Mammary epithelial cell (primary cell): ENCODE data around the gene NCOR1.

Source experiments
- EZH2 ChIP-seq: IDR thresholded peaks from 2 replicates; pipeline ENCODE4 v1.6.1; 2012; ENCODE audit warnings: low read length, inconsistent platforms, borderline replicate concordance
- TF ChIP-seq, protein P1 (sequence below), 2 donors: IDR thresholded peaks in 1 of 2; conservative IDR thresholded peaks in 1 of 2; 2 replicates each; pipeline ENCODE4 v1.5.1; 2011 to 2012; ENCODE audit warnings: inconsistent platforms in 2 of 2, low read length in 2 of 2, mild to moderate bottlenecking in 2 of 2, control low read depth in 1 of 2, low read depth in 1 of 2; ENCODE audit not compliant: insufficient read depth in 1 of 2; ENCODE audit errors: extremely low read depth in 1 of 2

DNA sequence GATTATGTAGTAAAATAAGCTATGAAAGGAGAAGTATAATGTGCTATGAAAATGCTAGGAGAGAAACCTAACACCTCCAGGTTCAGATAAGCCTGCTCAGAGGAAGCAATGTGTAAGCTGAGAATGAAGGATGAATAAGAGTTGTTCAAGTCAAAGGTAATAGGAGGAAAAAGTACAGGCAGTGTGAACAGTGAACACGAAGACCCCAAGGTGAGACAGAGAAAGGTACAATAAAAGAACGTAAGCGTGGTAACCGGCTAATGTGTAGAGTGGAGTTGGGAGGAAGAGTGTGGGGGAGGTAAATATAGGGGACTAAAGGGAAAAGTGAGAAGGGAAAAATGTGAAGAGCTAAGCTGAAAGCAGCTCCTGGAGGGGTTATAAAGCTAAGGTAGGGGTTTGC lies 141.5 kb downstream of the NCOR1 start:
- TF ChIP-seq, protein P1, sequence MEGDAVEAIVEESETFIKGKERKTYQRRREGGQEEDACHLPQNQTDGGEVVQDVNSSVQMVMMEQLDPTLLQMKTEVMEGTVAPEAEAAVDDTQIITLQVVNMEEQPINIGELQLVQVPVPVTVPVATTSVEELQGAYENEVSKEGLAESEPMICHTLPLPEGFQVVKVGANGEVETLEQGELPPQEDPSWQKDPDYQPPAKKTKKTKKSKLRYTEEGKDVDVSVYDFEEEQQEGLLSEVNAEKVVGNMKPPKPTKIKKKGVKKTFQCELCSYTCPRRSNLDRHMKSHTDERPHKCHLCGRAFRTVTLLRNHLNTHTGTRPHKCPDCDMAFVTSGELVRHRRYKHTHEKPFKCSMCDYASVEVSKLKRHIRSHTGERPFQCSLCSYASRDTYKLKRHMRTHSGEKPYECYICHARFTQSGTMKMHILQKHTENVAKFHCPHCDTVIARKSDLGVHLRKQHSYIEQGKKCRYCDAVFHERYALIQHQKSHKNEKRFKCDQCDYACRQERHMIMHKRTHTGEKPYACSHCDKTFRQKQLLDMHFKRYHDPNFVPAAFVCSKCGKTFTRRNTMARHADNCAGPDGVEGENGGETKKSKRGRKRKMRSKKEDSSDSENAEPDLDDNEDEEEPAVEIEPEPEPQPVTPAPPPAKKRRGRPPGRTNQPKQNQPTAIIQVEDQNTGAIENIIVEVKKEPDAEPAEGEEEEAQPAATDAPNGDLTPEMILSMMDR (conservative IDR thresholded peaks at IDR 0.05 in 1 of 2, IDR thresholded peaks at IDR 0.05 in 1 of 2; ENCODE audit: extremely low read depth in 1 of 2, insufficient read depth in 1 of 2, low read depth in 1 of 2, low read length in 2 of 2), result no peak
- TF ChIP-seq EZH2, result no peak
